Right forelimb (tissue), 1 donor: ENCODE measurements around the gene BLTP2.
"Not testable (repeated sequence)": the region's sequence is repeated elsewhere in the genome, so short reads cannot be mapped to it uniquely, and the experiment has no call there.

Experiments
- DNase-seq: peaks from one replicate; pipeline ENCODE4 v3.0.0-alpha.2; 2018

BLTP2 gene

DNA sequence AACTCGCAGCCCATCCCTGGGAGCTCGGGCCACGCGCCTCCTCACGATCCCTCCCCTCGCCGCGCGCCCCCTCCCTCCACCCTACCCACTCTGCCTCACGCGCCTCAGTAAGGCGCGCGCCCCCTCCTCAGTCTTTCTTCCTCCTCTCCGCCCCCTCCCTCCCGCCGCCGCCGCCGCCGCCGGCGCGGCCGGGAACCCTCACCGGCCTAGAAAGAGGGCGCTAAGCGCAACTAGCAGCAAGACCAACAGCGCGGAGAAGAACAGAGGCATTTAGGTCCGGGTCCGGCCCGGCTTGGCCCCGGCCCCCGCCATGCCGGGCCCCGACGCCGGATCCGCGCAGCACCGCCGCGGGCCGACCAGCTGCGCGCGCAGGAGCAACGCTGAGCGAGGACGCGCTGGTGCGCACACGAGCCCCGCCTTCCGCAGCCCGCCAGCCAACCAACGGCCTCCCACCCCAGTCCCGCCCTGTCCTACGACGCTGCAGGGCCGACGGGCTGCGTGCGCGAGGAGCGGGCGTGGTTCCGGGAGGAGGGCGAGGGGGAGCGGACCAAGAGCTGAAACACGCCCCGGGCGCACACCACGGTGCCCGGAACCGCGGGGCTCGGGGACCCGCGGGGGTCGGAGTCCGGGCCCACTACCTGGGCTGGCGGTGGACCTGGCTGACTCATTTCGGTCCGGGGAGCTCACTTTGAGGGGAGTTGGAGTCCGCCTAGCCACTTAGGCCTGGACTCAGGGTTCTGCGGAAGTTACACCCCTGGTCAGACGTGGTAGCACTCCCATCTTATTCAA is at the start of gene BLTP2:
TSS of gene BLTP2 (minus strand) at position 372 of the 789 bp plus-strand sequence. CDS start at position 270, 102 bp downstream.
- peak; percentile 97 for DNase-seq

DNA sequence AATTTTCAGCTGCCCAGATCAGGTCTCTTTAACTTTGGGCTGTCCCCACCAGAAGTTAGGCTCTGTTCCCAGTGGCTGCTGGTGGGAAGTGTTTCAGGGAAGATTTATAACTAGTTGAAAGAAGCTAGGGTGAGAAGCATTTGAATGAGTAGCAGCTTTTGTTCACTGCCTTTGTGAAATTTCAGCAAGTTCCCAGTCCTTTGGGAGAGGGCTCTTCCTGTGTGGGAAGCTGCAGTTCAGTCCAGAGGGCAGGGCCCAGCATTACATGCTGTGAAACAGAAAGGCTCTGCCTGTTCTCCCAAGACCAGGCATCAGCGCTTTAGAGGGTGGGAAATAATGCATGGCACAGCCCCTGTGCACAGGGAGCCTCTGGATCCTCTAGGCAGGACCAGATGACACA is 48.9 kb upstream of the BLTP2 start:
- DNase-seq: no peak

DNA sequence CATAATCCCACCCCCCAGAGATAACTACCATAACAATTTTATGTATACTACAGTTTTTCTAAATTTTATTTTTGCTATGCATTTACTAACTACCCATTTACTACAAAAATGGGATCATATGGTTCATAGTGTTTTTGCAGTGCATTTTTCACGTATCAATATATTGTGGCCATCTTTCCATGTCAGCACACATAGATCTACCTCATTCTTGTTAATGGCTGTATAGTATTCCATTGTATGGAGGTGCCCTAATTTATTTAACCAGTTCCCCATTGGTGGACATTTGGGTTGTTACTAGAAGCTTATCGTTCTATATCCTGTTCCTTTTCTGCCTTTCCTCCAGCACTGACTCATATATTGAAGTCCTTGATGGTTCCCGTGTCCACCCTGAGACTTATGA is 44.1 kb upstream of the BLTP2 start:
- DNase-seq: no peak

DNA sequence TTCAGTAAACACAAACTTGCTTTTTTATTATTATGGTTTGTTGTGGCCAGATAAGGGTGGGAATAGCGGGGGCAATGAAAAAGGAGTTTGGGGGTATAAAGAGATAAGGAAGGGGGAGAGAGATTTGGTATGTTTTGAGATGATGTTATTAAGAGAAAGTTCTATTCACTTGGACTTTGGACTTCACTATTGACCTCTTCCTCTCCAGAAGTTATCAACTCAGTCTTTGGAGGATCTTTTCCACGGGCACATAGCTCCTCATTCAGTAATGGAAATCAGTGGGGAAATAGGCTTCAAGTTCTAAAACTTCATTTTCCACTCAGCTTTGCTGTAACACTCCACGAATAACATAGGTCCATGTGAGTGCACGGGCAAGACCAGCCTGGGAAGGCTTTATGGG is 43.5 kb upstream of the BLTP2 start:
- no peak for DNase-seq

DNA sequence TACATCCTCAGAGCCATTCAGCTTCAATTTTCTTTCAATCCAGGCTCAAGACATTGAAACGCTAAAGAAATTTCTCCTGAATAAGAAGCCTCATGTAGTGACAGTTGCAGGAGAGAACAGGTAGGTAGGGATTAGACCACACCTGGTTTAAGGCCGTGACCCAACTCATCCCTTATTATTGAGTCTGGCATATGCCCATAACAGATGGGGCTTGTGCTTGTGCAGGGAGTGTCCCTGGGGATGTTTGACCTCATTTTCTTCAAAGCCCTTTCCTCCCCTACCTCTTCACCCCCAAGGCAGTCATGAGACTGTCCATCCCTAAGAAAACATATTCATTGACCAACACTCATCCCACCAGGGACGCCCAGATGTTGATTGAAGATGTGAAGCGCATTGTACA is 41.3 kb upstream of the BLTP2 start:
- DNase-seq: no peak

DNA sequence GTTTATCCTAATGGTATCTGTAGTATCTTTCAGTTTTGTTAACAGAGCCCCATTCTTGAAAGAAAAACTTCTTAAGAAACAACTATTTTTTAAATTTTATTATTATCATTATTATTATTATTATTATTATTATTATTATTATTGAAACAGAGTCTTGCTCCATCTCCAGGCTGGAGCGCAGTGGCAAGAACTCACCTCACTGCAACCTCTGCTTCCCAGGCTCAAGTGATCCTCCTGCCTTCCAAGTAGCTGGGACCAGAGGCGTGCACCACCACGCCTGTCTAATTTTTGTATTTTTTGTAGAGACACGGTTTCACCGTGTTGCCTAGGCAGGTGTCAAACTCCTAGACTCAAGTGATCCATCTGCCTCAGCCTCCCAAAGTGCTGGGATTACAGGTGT is 40.4 kb upstream of the BLTP2 start:
- no peak for DNase-seq

DNA sequence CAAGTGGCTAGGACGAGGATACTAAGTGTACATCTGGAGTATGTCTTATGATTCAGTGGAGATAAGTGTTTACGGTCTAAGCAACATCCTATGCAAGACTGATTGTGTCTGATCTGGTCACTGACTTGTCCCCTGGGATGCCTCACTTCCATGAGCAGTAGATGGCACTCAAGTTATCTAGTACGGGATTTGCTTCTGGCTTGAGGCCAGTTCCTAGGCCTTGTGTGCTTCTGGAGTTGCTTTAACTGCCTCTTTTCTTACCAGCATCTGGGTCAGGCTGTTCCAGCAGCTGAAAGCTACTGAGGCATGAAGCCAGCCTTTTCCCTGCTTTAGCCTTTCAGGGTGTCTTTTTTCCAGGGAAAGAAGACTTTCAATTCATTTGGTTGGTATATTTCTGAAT is 40.0 kb upstream of the BLTP2 start:
- DNase-seq: no peak

DNA sequence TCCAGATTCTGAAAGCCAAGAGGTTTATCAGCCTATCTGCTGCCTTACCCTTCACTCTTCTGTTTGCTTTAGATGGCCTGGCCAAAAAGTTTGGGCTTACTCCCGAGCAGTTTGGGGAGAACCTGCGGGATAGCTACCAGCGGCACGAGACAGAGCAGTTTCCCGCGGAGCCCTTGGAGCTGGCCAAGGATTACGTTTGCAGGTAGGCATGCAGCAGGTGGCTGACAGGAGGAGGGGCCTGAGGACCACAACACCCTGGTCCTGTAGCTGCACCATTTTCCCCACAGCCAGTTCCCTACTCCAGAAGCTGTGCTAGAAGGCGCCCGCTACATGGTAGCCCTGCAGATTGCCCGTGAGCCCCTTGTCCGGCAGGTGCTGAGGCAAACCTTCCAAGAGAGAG is 37.7 kb upstream of the BLTP2 start:
- DNase-seq: no peak

DNA sequence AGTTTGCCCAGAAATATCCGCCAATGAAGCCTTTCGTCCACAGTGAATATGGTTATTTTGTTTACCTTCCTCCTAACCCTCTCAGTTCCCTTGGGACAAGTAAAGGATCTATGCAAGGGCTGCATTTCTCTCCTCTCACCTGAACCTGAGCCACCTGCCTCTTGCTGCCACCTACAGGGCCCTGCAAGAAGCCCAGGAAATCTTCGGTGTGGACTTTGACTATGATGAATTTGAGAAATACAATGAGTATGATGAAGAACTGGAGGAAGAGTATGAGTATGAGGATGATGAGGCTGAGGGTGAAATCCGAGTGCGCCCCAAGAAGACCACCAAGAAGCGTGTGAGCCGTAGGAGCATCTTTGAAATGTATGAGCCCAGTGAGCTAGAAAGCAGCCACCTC is 31.0 kb upstream of the BLTP2 start:
- no peak for DNase-seq

DNA sequence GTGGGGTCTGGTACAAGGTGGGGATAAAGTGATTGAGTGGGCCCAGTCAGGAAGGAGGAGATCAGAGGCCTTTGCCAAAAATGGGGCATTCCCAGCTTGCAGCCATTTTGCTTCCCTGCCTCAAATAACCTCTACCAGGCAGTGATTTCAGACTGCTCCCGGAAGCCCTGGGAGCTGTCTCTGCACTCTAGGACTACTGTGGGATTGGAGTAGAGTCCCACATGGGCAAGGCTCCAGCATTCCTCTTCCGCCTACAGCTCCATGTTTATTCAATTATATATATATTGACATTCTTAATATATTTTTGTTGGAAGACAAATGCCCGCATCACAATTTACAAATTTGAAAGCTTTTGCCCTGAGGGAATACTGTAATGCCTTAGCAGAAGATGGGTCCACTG is 30.5 kb upstream of the BLTP2 start:
- DNase-seq: no peak

DNA sequence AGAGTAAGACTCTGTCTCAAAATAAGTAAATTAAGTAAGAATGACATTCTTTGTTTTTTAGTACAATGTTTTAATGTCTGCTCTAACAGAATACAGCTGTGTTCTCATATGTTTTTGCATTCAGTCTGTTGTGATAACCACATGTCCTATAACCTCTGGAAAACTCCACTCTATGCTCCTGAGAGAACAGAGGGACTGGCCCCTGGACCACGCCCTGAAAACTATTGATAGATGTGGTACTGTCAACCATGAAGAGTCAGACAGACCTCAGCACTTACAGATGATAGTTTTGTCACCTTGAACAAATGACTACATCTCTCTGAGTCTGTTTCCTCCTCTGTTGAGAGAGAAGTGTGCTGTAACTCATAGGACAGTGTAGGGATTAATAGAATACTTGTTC is 25.0 kb upstream of the BLTP2 start:
- DNase-seq: no peak

DNA sequence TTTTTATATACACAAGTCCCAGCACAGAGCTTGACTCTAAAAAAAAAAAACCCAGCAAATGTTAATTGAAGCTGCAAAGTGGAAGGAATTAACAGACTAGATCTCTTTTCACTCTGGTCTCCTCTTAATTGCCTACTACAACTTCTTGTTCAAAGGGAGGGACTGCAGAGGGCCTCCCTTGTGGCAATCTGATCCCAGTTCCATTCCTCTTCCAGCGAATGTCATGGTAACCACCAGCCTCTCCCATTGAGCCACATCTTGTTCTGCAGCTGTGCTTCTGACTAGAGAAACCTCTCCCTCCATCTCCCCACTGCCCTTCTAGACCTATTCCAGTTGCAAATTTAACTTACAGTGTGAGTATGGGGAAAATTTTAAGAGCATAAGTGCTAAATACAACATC is 22.9 kb upstream of the BLTP2 start:
- DNase-seq: no peak

DNA sequence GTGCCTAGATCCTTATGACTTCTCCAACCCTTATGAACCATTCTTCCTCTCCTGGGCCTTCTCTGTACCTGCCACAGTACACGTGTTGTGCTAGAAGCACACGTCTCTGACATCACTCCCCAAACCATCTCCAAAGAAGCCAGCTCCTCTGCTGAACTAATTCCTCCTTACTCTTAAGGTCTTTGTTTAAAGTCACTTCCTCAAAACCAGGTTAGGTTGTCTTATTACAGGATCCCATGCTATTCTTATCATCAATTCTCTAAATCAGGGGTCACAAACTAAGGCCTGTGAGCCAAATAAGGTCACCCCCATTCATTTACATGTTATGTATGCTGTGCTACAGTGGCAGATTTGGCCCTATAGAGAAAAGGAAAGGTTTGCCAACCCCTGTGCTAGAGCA is 21.0 kb upstream of the BLTP2 start:
- DNase-seq: no peak

DNA sequence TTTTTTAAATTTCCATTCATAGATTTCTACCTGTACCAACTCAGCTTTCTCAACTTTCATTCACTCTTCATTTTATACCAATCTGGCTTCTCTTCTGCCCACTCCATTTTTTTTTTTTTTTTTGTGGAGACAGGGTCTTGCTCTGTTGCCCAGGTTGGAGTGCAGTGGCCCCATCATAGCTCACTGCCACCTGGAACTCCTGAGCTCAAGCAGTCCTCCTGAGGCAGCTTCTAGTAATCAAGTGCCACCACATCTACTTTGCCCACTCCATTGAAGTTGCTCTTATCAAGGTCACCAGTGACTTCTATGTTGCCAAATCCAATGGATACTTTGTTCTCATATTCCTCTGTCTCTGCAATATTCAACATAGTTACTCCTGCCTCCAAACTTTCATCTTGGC is 18.8 kb upstream of the BLTP2 start:
- DNase-seq: no peak

DNA sequence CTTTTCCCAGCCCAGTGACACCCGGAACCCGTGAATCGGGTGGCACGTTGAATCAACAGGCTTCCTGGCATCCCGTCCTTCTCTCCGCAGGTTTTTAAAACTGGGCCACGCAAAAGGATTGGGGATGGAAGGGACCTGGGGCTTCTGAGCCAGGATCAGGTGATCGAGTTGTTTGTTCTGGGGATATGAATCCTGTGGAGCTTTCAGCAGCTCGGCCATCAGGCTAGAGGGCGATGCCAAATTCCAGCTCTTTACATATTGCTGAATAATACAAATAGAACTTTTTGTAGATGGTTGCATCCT is 17.5 kb upstream of the BLTP2 start:
- DNase-seq: no peak

DNA sequence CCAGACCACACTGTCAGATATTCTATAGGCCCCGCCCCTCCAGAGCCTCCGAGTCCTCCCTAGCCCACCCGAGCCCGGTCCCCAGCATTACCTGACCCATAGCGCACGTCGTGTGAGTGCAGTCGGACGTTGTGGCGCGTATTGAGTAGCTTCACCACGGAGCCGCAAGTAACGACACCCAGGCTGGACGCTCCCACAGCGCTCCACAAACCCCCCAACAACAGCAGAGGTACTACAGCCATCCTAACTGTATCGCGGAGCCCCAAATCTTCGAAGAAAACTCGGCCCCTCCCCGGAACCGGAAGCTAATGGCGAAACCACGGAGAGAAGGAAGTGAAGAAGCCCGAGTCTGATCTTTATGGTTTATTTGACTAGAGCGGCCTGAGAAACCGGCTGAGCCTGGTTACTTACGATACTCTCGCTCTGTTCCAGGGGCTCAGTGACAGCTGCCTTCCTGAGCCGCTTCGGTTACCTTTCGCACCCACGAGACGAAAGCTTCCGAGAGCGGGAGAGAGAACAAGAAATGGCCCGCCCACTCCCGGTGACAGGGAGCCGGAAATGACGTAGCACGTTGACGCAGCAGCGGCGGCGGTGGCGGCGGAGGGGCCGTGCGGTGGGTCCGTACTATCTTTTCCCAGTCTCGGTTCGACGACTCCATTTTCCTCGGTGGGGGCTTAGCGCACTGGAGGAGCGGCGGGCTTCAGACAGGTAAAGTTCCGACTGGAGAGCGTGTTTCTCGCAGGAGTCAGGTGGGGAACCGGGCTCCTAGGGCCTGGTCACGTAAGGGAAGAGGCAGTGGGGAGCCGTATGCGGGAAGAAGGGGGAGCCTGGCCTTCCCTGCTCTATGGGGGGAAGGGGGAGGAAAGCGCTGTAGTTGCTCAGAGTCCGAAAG is 16.9 kb upstream of the BLTP2 start, which contains the start of the genes SDF2 and SUPT6H:
TSS of gene SDF2 (minus strand) at position 272 of the 892 bp plus-strand sequence. CDS start at position 242, 30 bp downstream.
TSS of gene SUPT6H (plus strand) at position 571 of the 892 bp plus-strand sequence. CDS start 11,197 bp downstream, outside the sequence.
- DNase-seq: peak; percentile 98

DNA sequence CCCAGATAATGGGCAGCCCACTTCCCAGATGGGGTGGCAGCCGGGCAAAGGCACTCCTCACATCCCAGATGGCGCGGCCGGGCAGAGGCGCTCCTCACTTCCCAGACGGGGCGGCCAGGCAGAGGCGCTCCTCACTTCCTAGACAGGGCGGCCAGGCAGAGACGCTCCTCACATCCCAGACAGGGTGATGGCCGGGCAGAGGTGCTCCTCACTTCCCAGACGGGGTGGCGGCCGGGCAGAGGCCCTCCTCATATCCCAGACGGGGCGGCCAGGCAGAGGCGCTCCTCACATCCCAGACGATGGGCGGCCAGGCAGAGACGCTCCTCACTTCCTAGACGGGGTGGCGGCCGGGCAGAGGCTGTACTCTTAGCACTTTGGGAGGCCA is 14.5 kb upstream of the BLTP2 start:
- DNase-seq: not testable (repeated sequence)

DNA sequence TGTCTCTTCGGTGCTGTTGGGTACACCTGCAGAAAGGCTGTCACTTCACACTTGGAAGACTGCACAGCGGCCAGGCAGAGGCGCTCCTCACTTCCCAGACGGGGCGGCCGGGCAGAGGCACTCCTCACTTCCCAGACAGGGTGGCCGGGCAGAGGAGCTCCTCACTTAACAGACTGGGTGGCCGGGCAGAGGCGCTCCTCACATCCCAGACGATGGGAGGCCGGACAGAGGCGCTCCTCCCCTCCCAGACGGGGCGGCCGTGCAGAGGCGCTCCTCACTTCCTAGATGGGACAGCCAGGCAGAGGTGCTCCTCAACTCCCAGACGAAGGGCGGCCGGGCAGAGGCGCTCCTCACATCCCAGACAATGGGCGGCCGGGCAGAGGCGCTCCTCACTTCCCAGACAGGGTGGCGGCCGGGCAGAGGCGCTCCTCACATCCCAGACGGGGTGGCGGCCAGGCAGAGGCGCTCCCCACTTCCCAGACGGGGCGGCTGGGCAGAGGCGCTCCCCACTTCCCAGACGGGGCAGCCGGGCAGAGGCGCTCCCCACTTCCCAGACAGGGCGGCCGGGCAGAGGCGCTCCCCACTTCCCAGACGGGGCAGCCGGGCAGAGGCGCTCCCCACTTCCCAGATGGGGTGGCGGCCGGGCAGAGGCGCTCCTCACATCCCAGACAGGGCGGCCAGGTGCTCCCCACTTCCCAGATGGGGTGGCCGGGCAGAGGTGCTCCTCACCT is 14.0 kb upstream of the BLTP2 start:
- not testable (repeated sequence) for DNase-seq

DNA sequence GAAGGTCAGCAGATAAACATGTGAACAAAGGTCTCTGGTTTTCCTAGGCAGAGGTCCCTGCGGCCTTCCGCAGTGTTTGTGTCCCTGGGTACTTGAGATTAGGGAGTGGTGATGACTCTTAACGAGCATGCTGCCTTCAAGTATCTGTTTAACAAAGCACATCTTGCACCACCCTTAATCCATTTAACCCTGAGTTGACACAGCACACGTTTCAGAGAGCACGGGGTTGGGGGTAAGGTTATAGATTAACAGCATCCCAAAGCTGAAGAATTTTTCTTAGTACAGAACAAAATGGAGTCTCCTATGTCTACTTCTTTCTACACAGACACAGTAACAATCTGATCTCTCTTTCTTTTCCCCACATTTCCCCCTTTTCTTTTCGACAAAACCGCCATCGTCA is 13.4 kb upstream of the BLTP2 start:
- DNase-seq: not testable (repeated sequence)

DNA sequence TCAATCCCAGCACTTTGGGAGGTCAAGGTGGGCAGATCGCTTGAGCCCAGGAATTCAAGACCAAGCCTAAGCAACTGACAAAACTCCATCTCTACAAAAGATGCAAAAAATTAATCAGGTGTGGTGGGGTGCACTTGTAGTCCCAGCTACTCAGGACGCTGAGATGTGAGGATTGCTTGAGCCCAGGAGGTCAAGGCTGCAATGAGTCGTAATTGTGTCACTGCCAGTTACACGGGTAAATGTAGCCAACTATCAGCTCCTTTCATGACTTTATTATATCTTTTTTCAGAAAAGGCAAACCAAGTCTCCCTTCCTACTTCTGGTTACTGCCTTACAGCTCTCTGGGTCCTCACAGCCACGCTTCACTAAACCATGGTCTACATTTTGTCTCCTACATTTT is 12.8 kb upstream of the BLTP2 start:
- DNase-seq: no peak

DNA sequence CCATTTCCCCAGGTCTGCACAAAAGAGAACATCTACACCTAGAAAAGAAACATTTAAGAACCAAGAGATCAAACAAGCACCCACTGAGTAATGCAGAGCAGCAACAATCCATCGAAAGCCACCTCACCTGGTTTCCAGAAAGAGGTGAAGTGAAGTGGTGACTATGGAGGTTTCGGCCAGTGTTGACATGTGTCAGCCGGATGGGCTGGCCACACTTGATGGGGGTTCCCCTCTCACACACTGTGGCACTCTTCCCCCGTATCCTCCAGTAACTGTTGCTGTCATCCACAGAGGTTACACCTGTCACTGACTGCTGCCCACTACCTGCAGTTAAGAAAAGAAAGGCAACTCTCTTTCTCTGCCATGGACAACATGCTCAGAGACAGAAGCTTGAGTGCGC is 10.2 kb upstream of the BLTP2 start:
- no peak for DNase-seq

DNA sequence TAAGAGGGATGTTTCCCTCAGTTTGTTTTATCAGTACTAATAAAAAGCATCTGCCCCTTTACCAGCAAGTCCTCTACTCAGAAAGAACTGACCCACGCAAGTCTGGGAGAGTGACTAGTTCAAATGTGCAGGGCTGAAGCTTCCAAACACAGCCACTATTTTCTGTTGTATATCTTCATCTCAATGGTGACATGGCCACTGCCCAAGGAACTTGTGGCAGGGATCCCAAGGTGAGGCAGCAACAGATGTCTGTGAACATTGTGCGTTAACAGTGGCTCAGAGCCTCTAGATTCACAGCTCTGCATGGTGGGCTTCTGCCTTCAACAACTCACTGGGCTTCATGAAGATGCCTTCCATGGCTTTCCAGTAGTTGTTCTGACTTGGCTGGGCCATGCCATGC is 3.7 kb upstream of the BLTP2 start:
- no peak for DNase-seq

DNA sequence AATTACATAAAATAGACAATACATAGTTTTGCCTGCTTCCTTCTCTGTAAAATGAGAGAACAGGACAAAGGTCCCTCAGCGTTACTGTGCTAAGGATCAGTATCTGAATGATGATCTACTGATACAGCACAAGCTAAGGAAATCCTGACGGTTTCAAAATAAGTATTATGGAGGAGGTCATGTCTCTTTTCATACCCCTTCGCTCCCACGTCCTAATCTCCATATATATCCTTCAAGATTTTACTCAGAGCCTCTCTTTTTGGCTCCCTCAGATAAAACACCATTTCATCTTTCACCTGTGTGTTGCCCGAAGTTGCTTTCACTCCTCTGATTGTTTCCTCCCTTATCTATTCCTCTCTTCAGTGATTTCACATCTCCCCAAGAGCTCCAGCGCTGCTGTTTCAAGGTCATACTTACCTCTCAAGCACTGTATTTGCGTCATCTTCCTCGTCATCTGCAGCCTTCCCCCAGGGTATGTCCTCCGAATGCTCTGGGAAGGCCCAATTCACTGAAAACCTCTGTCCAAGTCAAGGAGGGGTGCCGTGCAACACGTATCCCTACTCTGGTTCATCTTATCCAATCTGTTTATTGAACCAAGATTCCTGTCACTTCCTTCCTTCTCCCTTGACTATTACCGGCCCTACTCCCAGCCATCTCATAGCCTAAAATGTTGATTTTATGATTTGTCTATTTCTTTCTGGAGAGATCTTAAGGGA is 1.2 kb upstream of the BLTP2 start:
- no peak for DNase-seq
